NCI-H187 treated with DMSO at 0.1 percent for 48 hours (cell line): Measurements from ENCODE around the gene NSMF.

Experiments
- DNase-seq: peaks from one replicate; lab custom pipeline; 2025; lab: John Stamatoyannopoulos, UW

The NSMF gene

DNA sequence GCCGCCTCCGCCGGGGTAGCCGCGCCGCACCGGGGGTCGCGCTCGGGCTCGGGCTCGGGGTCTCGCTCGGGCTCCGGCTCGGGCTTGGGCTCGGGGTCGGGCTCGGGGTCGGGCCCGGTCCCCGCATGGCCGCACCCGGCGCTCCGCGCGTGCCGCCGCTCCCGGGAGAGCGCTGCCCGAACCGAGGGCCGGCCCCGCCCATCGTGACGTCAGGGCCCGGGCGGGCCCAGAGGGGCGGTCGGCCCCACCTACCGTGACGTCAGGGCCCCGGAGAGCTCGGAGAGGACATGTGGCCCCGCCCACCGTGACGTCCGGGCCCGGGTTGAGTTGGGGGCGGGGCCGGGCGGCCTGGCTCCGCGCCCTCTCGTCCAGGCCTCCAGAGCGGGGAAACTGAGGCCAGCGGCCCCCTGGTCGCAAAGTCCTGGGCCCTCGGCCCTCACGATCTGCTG, at the start of gene NSMF:
Gene NSMF (minus strand): TSS at position 183 of the 449 bp plus-strand sequence. CDS start 232 bp downstream, outside the sequence.
- DNase-seq: no peak

GRCh38 chr9:137506702-137507171, 47.6 kb upstream of the NSMF start:
- no peak for DNase-seq

GRCh38 chr9:137506274-137506673, 47.1 kb upstream of the NSMF start:
- no peak for DNase-seq

DNA sequence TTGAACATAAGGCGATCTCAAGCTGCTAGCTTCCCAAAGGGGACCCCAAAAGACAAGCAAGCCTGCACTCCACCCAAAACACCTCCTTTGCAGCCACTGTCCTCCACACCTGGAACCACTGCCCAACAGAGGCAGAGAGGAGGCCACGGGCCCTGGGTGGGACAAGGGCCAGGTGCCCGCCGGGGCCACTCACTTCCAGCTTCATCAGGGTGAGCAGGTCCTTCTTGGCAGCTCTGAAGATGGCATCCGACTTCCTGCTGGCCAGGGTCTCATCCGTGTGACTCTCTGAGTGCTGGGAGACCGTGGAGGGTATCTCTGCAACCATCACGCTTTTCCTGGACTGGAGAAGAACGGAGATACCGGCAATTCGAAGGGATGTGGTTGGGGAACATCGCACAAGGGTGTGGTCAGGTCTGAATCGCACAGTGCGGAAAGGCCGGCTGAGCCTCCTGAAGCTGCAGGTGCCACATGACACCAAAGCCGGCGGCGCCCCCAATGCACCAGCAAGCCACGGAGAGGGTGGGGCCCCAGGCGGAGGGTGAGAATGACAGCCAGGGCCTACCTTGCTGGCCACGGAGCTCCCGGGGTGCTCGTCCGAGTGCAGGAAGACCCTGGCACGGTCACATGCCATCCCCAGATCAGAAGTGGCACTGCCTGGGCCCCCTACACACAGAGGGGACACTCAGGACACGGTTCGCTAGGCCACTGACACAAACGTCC, 46.4 kb upstream of the NSMF start:
- DNase-seq: no peak

- no peak for DNase-seq
Observed at GRCh38 chr9:137504432-137504777, 45.3 kb upstream of the NSMF start.

DNA sequence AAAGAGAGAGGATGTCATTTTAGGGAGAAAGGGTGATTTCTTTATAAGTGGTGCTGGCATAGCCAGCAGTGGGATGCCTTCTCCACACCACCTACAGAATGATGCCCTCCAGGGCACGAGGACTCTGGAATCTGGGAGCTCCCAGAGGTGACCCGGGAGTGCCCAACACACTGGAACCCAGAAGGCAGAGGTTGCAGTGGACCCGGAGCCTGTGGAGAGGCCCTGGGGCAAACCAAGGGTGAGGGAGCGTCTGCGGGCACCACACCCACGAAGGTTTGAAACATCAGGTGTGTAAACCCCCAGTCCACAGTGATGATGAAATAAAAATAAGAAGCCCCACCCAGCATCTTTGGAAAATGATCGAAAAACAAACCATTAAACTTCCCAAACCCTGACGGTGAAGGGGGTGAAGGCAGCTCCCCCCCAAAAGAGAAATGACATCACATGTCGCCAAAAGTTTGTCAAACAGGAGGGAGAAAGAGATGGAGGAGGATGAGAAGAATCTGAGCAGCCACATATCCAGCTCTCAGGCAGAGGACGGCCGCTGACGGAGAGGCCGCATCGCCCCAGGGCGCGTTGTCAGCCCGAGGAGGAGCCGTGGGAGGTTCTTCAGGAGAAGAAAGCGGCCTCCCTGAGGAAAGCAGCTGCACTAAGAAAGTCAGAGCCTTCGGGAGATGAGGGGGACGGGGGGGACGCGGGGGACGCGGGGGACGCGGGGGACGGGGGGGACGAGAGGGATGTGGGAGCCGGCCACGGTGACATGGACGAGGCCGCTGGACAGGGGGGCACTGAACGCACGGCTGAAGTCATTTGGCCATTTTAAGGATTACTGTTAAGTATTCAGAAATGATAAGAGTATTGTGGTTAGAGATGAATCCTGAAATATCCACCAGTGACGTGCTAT, 43.1 kb upstream of the NSMF start:
- DNase-seq: no peak

DNA sequence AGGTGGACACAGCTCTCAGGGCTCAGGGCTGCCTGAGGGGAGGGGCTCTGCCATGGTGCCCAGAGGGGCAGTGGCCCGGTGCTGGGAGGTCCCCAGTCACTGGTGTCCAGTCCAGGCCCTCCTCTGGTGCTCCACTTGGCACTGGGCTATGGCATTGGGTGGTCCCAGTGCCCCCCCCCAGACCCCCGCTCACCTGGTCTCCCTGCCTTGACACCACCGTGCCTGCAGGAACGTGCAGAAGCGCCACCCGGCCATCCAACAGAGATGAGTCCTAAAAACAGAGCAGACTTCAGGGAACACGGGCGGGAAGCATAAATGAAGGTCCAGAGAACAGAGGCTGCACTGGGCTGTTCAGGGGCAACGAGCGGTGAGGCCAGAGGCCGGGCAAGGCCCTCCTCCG, 42.3 kb upstream of the NSMF start:
- DNase-seq: no peak

- no peak for DNase-seq
Observed at GRCh38 chr9:137500666-137501397, 41.7 kb upstream of the NSMF start.

DNA sequence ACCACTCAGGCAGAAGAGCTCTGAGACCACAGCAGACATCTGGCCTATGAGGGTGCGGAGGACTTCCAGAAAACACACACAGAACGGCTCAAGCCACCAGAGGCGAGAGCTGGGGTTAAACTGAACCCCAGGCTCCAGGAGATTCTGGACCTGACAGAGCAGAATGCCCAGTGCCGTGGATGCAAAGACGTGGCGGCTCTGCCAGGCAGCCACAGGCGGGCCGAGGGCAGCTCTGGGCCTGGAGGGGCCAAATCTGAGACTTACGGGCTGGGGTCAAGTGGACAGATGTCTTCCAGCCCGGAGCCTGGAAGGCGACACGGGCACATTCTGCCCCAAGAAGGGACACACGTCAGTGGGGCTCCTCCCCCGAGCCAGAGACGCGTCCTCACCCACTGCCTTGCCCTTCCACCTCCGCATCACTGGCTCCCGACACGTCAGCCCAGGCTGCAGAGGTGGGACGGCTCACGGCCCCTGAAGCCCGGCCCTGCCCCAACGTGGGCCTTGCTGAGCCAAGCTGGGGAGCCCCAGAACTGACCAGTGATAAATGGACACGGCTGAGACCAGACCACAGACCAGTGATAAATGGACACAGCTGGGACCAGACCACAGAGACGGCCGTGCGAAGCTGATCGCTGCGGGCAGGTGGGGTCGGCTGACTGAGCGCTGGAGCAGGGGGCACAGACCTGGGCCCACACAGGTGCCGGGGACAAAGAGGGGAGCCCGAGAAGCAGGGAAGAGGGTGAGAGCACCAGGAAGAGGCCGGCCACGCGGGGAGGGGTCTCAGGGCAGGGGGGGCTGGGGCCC, 40.9 kb upstream of the NSMF start:
- no peak for DNase-seq

GRCh38 chr9:137499416-137499815, 40.3 kb upstream of the NSMF start:
- DNase-seq: no peak

GRCh38 chr9:137498720-137499150, 39.6 kb upstream of the NSMF start:
- DNase-seq: no peak

GRCh38 chr9:137497921-137498719, 39.0 kb upstream of the NSMF start:
- DNase-seq: no peak

DNA sequence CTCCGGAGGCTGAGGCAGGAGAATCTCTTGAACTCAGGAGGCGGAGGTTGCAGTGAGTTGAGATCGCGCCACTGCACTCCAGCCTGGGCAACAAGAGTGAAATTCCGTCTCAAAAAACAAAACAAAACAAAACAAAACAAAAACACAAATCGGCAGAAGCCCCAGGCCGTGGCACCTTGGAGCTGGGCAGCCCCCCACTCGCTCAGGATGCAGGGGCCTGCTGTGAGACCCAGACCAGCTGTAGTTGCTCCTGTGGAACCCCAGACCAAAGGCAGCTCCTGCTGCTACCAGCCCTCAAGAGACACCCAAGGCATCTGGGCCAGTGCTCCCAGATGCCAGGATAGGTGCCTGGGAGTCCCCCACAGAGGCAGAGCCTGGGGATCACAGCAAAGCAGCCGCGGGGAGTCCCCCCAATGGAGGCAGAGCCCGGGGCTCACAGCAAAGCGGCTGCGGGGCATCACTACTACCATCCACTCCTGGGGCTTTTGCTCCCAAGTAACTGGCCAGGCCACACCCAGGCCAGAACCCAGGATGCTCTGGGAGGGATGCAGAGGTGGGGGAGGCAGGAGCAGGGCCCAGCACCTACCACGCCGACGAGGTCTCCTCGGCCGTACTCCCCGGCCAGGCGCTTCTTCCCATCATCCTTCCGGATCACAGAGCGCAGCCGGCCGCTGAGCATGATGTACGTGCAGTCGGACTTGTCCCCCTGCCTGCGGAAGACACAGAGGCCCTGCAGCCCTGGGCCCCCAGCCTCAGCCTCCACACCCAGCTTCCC, 37.7 kb upstream of the NSMF start:
- DNase-seq: no peak

DNA sequence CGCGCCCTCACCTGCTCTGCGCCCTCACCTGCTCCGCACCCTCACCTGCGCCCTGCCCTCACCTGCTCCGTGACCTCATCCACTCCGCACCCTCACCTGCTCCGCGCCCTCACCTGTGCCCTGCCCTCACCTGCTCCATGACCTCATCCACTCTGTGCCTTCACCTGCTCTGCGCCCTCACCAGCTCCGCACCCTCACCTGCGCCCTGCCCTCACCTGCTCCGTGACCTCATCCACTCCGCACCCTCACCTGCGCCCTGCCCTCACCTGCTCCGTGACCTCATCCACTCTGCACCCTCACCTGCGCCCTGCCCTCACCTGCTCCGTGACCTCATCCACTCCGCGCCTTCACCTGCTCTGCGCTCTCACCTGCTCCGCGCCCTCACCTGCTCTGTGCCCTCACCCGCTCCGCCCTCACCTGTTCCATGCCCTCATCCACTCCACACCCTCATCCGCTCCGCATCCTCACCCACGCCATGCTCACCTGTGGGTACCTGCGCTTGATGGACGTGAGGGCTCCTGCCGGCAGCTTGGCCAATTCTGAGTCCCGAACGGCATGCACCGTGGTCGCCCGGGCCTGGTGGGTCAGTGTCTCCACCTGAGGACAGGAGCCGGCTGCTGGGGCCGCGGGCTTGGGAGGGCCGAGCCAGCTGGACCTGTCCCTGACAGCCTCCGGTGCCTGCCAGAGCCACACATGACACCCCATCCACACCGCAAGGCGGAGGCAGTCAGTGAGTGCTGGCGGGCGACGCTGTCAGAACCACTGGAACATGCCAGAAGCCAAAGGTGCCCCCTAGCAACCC, 35.6 kb upstream of the NSMF start:
- no peak for DNase-seq

DNA sequence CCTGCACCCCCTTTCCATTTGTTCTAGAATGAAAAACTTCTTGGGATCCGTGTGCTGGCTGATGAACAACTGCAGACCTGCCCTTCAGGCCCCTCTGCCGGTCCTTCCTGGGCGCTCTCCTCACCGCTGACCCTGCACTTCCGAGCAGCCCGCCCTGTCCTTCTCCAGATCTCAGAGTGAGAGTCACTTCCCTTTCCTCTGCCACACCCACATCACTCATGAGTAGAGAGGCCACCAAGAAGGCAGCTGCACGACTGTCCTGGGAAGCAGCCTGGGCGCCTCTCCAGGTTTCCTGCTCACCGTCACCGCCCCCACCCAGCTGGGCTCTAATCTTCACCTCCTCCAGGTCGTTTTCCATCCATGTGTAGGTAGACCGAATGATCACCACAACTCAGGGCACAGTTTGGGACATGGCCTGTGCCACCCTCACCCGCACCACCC, 35.0 kb upstream of the NSMF start:
- DNase-seq: no peak

GRCh38 chr9:137493364-137494103, 34.4 kb upstream of the NSMF start:
- no peak for DNase-seq

DNA sequence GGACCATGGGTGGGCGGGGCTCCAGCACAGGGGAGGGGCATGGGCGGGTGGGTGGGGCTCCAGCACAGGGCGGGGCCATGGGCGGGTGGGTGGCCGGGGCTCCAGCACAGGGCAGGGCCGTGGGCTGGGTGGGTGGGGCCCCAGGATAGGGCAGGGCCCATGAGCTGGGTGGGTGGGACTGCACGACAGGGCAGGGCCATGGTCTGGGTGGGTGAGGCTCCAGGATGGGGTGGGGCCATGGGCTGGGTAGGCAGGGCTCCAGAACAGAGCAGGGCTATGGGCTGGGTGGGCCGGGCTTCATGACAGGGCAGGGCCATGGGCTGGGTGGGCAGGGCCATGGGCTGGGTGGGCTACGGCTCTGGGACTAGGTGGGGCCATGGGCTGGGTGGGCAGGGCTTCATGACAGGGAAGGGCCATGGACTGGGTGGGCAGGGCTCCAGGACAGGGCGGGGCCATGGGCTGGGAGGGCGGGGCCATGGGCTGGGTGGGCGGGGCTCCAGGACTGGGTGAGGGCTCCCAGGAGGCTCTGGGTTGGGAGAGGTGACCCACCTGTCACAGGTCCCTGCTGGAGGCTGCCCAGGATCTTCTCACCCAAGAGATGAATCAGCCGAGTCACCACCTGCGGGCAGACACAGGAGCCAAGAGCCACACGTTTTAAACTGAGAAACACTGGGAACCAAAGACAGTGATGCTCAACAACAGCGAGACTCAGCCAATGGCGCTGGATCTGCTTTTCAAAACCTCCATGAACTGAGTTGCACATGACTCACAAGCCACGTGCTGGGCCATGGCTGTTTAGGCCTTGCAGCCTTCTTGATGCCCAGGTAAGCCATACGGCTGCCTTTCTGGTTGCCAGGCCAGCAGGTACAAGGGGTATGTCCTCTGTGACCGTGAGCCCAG, 33.6 kb upstream of the NSMF start:
- DNase-seq: no peak
